Common myeloid progenitor, CD34-positive (primary cell): ENCODE data around the gene CEP44.
"Not testable (repeated sequence)": the region's sequence is repeated elsewhere in the genome, so short reads cannot be mapped to it uniquely, and the experiment has no call there.

Experiments used
- CTCF ChIA-PET: fragments of 350-600 bp; sonication (Branson Sonifier 250); formaldehyde crosslinking; loops from one replicate; lab custom pipeline; 2021; ENCODE audit warnings: antibody characterized with exemption; lab: Charles Lee
- POLR2A ChIA-PET: fragments of 350-600 bp; sonication (Branson Sonifier 250); formaldehyde crosslinking; loops from one replicate; lab custom pipeline; 2021; ENCODE audit warnings: antibody characterized with exemption; lab: Charles Lee
- DNase-seq, 3 donors: peaks; one replicate each; pipeline versions ENCODE4 v3.0.0 to v3.0.0-alpha.2; 2013
- H3K27ac ChIP-seq, 2 experiments: 1 replicate in 1 of 2; 2 replicates in 1 of 2; pipeline ENCODE4 v1.7.0; 2013; ENCODE audit warnings: inconsistent platforms in 2 of 2, low read length in 2 of 2, mild to moderate bottlenecking in 2 of 2, low read depth in 1 of 2, moderate library complexity in 1 of 2; ENCODE audit not compliant: severe bottlenecking in 2 of 2, insufficient read depth in 1 of 2, poor library complexity in 1 of 2
- H3K27me3 ChIP-seq, 5 experiments: replicated peaks in 2 of 5; 1 replicate in 3 of 5; 2 replicates in 2 of 5; pipeline versions ENCODE4 v1.6.1 to v1.7.0; 2013; ENCODE audit warnings: low read length in 4 of 5, mild to moderate bottlenecking in 2 of 5, moderate library complexity in 2 of 5, inconsistent platforms in 1 of 5; ENCODE audit not compliant: insufficient read depth in 5 of 5, control insufficient read depth in 4 of 5
- H3K36me3 ChIP-seq, 4 experiments: 1 replicate in 2 of 4; 2 replicates in 2 of 4; pipeline versions ENCODE4 v1.6.1 to v1.7.0; 2013; ENCODE audit warnings: low read length in 3 of 4, control low read depth in 1 of 4, mild to moderate bottlenecking in 1 of 4; ENCODE audit not compliant: control insufficient read depth in 4 of 4, insufficient read depth in 4 of 4
- H3K4me1 ChIP-seq, 4 experiments: 1 replicate in 3 of 4; 2 replicates in 1 of 4; pipeline versions ENCODE4 v1.6.1 to v1.7.1; 2013; ENCODE audit warnings: low read length in 3 of 4, mild to moderate bottlenecking in 3 of 4, control low read depth in 1 of 4, inconsistent platforms in 1 of 4, moderate library complexity in 1 of 4; ENCODE audit not compliant: control insufficient read depth in 4 of 4, insufficient read depth in 4 of 4; ENCODE audit errors: control extremely low read depth in 1 of 4
- H3K4me3 ChIP-seq, 7 experiments: 1 replicate in 4 of 7; 2 replicates in 3 of 7; pipeline versions ENCODE4 v1.5.1 to v1.7.0; 2013; ENCODE audit warnings: mild to moderate bottlenecking in 7 of 7, low read length in 6 of 7, moderate library complexity in 6 of 7, inconsistent platforms in 2 of 7, low read depth in 2 of 7, control low read depth in 1 of 7; ENCODE audit not compliant: insufficient read depth in 4 of 7, control insufficient read depth in 1 of 7; ENCODE audit errors: extremely low read depth in 1 of 7
- H3K9me3 ChIP-seq, 5 experiments: 1 replicate in 4 of 5; 2 replicates in 1 of 5; pipeline versions ENCODE4 v1.6.1 to v1.7.1; 2013; ENCODE audit warnings: low read length in 4 of 5, mild to moderate bottlenecking in 2 of 5, inconsistent platforms in 1 of 5, low read depth in 1 of 5, moderate library complexity in 1 of 5; ENCODE audit not compliant: control insufficient read depth in 4 of 5, insufficient read depth in 2 of 5; ENCODE audit errors: control extremely low read depth in 1 of 5
- WGBS: methylation state at CpG from one replicate; pipeline ENCODE4 v1.1.5; 2013; ENCODE audit not compliant: insufficient coverage; 5-methylcytosine and 5-hydroxymethylcytosine counted together

Gene CEP44

GRCh38 chr4:174284487-174284886 lies 776 bp downstream of the CEP44 start:
- ChIA-PET POLR2A (interaction anchor here (0.6 kb wide), 1 partner anchor 74 kb away, joined by 3 read pairs; no protein-coding TSS in a partner anchor), CTCF (interaction anchor here (1.1 to 1.3 kb wide), 2 partner anchors 18 to 36 kb away, joined by 3 read pairs; no protein-coding TSS in a partner anchor)
- WGBS, result 7% methylated on average over 3 of the region's 6 CpGs
- H3K4me3 ChIP-seq, result peak overlapping the region in 6 of 7 experiments; percentile 87 to 100 (median 97)
- peak overlapping the region; percentile 100 for H3K27ac ChIP-seq
- H3K4me1 ChIP-seq, result peaks cover 6 to 19% (median 13%) of the 10 kb centered on the region in 4 experiments
- H3K9me3 ChIP-seq, result peaks cover 0 to 1% (median 0%) of the 10 kb centered on the region in 5 experiments
- H3K36me3 ChIP-seq, result peaks cover 0 to 4% (median 0%) of the 10 kb centered on the region in 4 experiments
- DNase-seq, result no peak
- H3K27me3 ChIP-seq, result no peaks in the 10 kb centered on the region

- Histone ChIP-seq H3K4me3 (no peak overlapping the region), H3K27me3 (no peaks in the 10 kb centered on the region), H3K9me3 (peaks cover under 1 to 8% (median 1%) of the 10 kb centered on the region in 5 experiments), H3K4me1 (peaks cover 3 to 19% (median 13%) of the 10 kb centered on the region in 4 experiments), H3K36me3 (peaks cover under 1 to 4% (median 1%) of the 10 kb centered on the region in 4 experiments), H3K27ac (no peak overlapping the region)
- ChIA-PET CTCF (no interaction called here), POLR2A (no interaction called here)
- WGBS, result 91% methylated on average over 3 of the region's 3 CpGs
- DNase-seq, result no peak
These were observed 3.2 kb downstream of the CEP44 start for GRCh38 chr4:174286870-174287269.

GRCh38 chr4:174292473-174292872 lies 8.8 kb downstream of the CEP44 start:
- no peak overlapping the region for H3K27ac ChIP-seq
- peaks cover 3 to 25% (median 11%) of the 10 kb centered on the region in 5 experiments for H3K9me3 ChIP-seq
- peaks cover 6 to 12% (median 9%) of the 10 kb centered on the region in 4 experiments for H3K36me3 ChIP-seq
- CTCF ChIA-PET, result no interaction called here
- no peaks in the 10 kb centered on the region for H3K27me3 ChIP-seq
- WGBS, result no CpG with 5 or more reads among the region's 2 CpGs
- DNase-seq, result peak; percentile 12 to 60 (median 55)
- no peak overlapping the region for H3K4me3 ChIP-seq
- POLR2A ChIA-PET, result no interaction called here
- no peaks in the 10 kb centered on the region for H3K4me1 ChIP-seq

- DNase-seq, POLR2A ChIA-PET: not testable (repeated sequence)
These were observed 10.9 kb downstream of the CEP44 start for GRCh38 chr4:174294641-174295040.

GRCh38 chr4:174295142-174295541 lies 11.4 kb downstream of the CEP44 start:
- CTCF ChIA-PET, DNase-seq, H3K27me3 ChIP-seq, POLR2A ChIA-PET, H3K4me1 ChIP-seq, H3K27ac ChIP-seq, H3K4me3 ChIP-seq: not testable (repeated sequence)
- no CpG with 5 or more reads among the region's 27 CpGs for WGBS
- peaks cover 8 to 12% (median 11%) of the 10 kb centered on the region in 4 experiments for H3K36me3 ChIP-seq
- peaks cover 1 to 25% (median 11%) of the 10 kb centered on the region in 5 experiments for H3K9me3 ChIP-seq

More at GRCh38 chr4:174294641-174295040, 10.9 kb downstream of the CEP44 start:
- H3K4me3 ChIP-seq, H3K27me3 ChIP-seq, CTCF ChIA-PET, H3K4me1 ChIP-seq, H3K27ac ChIP-seq: not testable (repeated sequence)
- peaks cover 1 to 25% (median 11%) of the 10 kb centered on the region in 5 experiments for H3K9me3 ChIP-seq
- WGBS, result 98% methylated on average over 10 of the region's 30 CpGs
- H3K36me3 ChIP-seq, result peaks cover 6 to 12% (median 10%) of the 10 kb centered on the region in 4 experiments

- no peak overlapping the region for H3K4me3 ChIP-seq
- H3K9me3 ChIP-seq, result no peaks in the 10 kb centered on the region
- H3K36me3 ChIP-seq, result peaks cover 4 to 31% (median 5%) of the 10 kb centered on the region in 4 experiments
- POLR2A ChIA-PET, result no interaction called here
- no peak overlapping the region for H3K27ac ChIP-seq
- H3K4me1 ChIP-seq, result no peaks in the 10 kb centered on the region
- no peaks in the 10 kb centered on the region for H3K27me3 ChIP-seq
- no peak for DNase-seq
- WGBS, result no CpG with 5 or more reads among the region's 1 CpG
- CTCF ChIA-PET, result interaction anchor here (1.7 kb wide), 1 partner anchor 15 kb away, joined by 6 read pairs; no protein-coding TSS in a partner anchor
These were observed 20.0 kb downstream of the CEP44 start for GRCh38 chr4:174303687-174304086.

GRCh38 chr4:174304664-174305063 lies 21.0 kb downstream of the CEP44 start:
- ChIA-PET POLR2A (no interaction called here), CTCF (interaction anchor here (0.6 kb wide), 1 partner anchor 95 kb away, joined by 3 read pairs; no protein-coding TSS in a partner anchor)
- no peak overlapping the region for H3K4me3 ChIP-seq
- no peaks in the 10 kb centered on the region for H3K27me3 ChIP-seq
- WGBS, result no CpG with 5 or more reads among the region's 1 CpG
- peaks cover 4 to 31% (median 7%) of the 10 kb centered on the region in 4 experiments for H3K36me3 ChIP-seq
- DNase-seq, result no peak
- no peaks in the 10 kb centered on the region for H3K4me1 ChIP-seq
- H3K9me3 ChIP-seq, result no peaks in the 10 kb centered on the region
- H3K27ac ChIP-seq, result no peak overlapping the region
